ENCODE results near the gene SRRT. TPM values are rescaled to one million over a fixed set of nuclear protein-coding genes. Genes with fewer than 3 reads are reported as not detected.
A peak's percentile ranks its signal among the peaks of the same experiment; 100 is the strongest.

SRRT gene
- polyA plus RNA-seq (2012; ENCODE audit: insufficient read depth, insufficient read length): 289 TPM

- peak; percentile 98 for DNase-seq (ENCODE audit: low read depth, low spot score)
- H3K4me3 ChIP-seq (ENCODE audit: low read length): peak within 1 kb of the TSS; percentile 97
Observed at GRCh38 chr7:100874577-100875355, at the start of gene SRRT. Gene SRRT (plus strand): TSS chr7:100875103. CDS start chr7:100875591, 488 bp downstream.

GRCh38 chr7:100825215-100825671 lies 49.7 kb upstream of the SRRT start:
- no peak overlapping the region for H3K4me3 ChIP-seq (ENCODE audit: low read length)
- no peak for DNase-seq (ENCODE audit: low read depth, low spot score)

GRCh38 chr7:100825751-100826513 lies 49.0 kb upstream of the SRRT start:
- H3K4me3 ChIP-seq (ENCODE audit: low read length): no peak overlapping the region
- no peak for DNase-seq (ENCODE audit: low read depth, low spot score)

GRCh38 chr7:100826514-100827329 lies 48.2 kb upstream of the SRRT start:
- DNase-seq (ENCODE audit: low read depth, low spot score): no peak

GRCh38 chr7:100827330-100828226 lies 47.3 kb upstream of the SRRT start, which contains the start of gene EPHB4:
Gene EPHB4 (minus strand): TSS chr7:100827523. CDS start chr7:100827030, 493 bp downstream.
- H3K4me3 ChIP-seq (ENCODE audit: low read length): no peak within 1 kb of the TSS
- DNase-seq (ENCODE audit: low read depth, low spot score): no peak

More at GRCh38 chr7:100826514-100827329, 48.2 kb upstream of the SRRT start:
- no peak overlapping the region for H3K4me3 ChIP-seq (ENCODE audit: low read length)

GRCh38 chr7:100829150-100829716 lies 45.7 kb upstream of the SRRT start:
- no peak for DNase-seq (ENCODE audit: low read depth, low spot score)
- H3K4me3 ChIP-seq (ENCODE audit: low read length): no peak overlapping the region

GRCh38 chr7:100830396-100830795 lies 44.5 kb upstream of the SRRT start:
- no peak overlapping the region for H3K4me3 ChIP-seq (ENCODE audit: low read length)
- DNase-seq (ENCODE audit: low read depth, low spot score): no peak

- no peak for DNase-seq (ENCODE audit: low read depth, low spot score)
- no peak overlapping the region for H3K4me3 ChIP-seq (ENCODE audit: low read length)
Observed at GRCh38 chr7:100832281-100832633, 42.6 kb upstream of the SRRT start.

- DNase-seq (ENCODE audit: low read depth, low spot score): no peak
- no peak overlapping the region for H3K4me3 ChIP-seq (ENCODE audit: low read length)
Observed at GRCh38 chr7:100835903-100836811, 38.7 kb upstream of the SRRT start.

- H3K4me3 ChIP-seq (ENCODE audit: low read length): no peak overlapping the region
- no peak for DNase-seq (ENCODE audit: low read depth, low spot score)
Observed at GRCh38 chr7:100836812-100837098, 38.1 kb upstream of the SRRT start.

GRCh38 chr7:100837099-100837836 lies 37.6 kb upstream of the SRRT start:
- no peak overlapping the region for H3K4me3 ChIP-seq (ENCODE audit: low read length)

GRCh38 chr7:100839361-100839760 lies 35.5 kb upstream of the SRRT start:
- no peak overlapping the region for H3K4me3 ChIP-seq (ENCODE audit: low read length)
- no peak for DNase-seq (ENCODE audit: low read depth, low spot score)

More at GRCh38 chr7:100837099-100837836, 37.6 kb upstream of the SRRT start:
- no peak for DNase-seq (ENCODE audit: low read depth, low spot score)

GRCh38 chr7:100840470-100841100 lies 34.3 kb upstream of the SRRT start:
- no peak overlapping the region for H3K4me3 ChIP-seq (ENCODE audit: low read length)
- no peak for DNase-seq (ENCODE audit: low read depth, low spot score)

- DNase-seq (ENCODE audit: low read depth, low spot score): no peak
- no peak overlapping the region for H3K4me3 ChIP-seq (ENCODE audit: low read length)
Observed at GRCh38 chr7:100847360-100847759, 27.5 kb upstream of the SRRT start.

GRCh38 chr7:100852048-100852872 lies 22.6 kb upstream of the SRRT start, which contains the start of gene SLC12A9:
Gene SLC12A9 (plus strand): TSS chr7:100852713. CDS start chr7:100854198, 1,485 bp downstream.
- peak; percentile 78 for DNase-seq (ENCODE audit: low read depth, low spot score)
- H3K4me3 ChIP-seq (ENCODE audit: low read length): peak within 1 kb of the TSS; percentile 63
